T-helper 1 cell treated with Interleukin-12 subunit alpha and Interleukin-12 subunit beta and Interleukin-4 antibody, amounts not matched to agents 30 μg/mL and 1 μg/mL, for 36 hours (primary cell): Measurements from ENCODE around the gene EDDM3A.
"Not testable (repeated sequence)": the region's sequence is repeated elsewhere in the genome, so short reads cannot be mapped to it uniquely, and the experiment has no call there.

Experiments
- H3K27ac Mint-ChIP-seq: one replicate; pipeline ENCODE4 v1.8.0; 2021; ENCODE audit warnings: mild to moderate bottlenecking, mixed read lengths
- H3K27me3 Mint-ChIP-seq: one replicate; pipeline ENCODE4 v1.8.0; 2021; ENCODE audit warnings: low read depth, mixed read lengths
- H3K36me3 Mint-ChIP-seq: one replicate; pipeline ENCODE4 v1.8.0; 2021; ENCODE audit warnings: low read depth, mixed read lengths
- H3K4me1 Mint-ChIP-seq: one replicate; pipeline ENCODE4 v1.8.0; 2021; ENCODE audit warnings: low read depth, mixed read lengths
- H3K4me3 Mint-ChIP-seq: one replicate; pipeline ENCODE4 v1.8.0; 2021; ENCODE audit warnings: mild to moderate bottlenecking, moderate library complexity, mixed read lengths
- H3K9me3 Mint-ChIP-seq: one replicate; pipeline ENCODE4 v1.8.0; 2021; ENCODE audit warnings: mixed read lengths

The EDDM3A gene

GRCh38 chr14:20720741-20721140 is 24.9 kb upstream of the EDDM3A start:
- no peaks in the 10 kb centered on the region for H3K36me3 Mint-ChIP-seq
- H3K4me1 Mint-ChIP-seq, result no peaks in the 10 kb centered on the region
- H3K4me3 Mint-ChIP-seq, result no peak overlapping the region
- no peaks in the 10 kb centered on the region for H3K9me3 Mint-ChIP-seq
- peaks cover 33% of the 10 kb centered on the region for H3K27me3 Mint-ChIP-seq
- H3K27ac Mint-ChIP-seq, result no peak overlapping the region

- H3K27ac Mint-ChIP-seq, result no peak overlapping the region
- no peaks in the 10 kb centered on the region for H3K4me1 Mint-ChIP-seq
- H3K27me3 Mint-ChIP-seq, result peaks cover 41% of the 10 kb centered on the region
- no peaks in the 10 kb centered on the region for H3K36me3 Mint-ChIP-seq
- H3K4me3 Mint-ChIP-seq, result no peak overlapping the region
- no peaks in the 10 kb centered on the region for H3K9me3 Mint-ChIP-seq
Observed at GRCh38 chr14:20722016-20722415, 23.7 kb upstream of the EDDM3A start.

- H3K36me3 Mint-ChIP-seq, result no peaks in the 10 kb centered on the region
- H3K9me3 Mint-ChIP-seq, result no peaks in the 10 kb centered on the region
- H3K27ac Mint-ChIP-seq, result no peak overlapping the region
- no peak overlapping the region for H3K4me3 Mint-ChIP-seq
- peaks cover 48% of the 10 kb centered on the region for H3K27me3 Mint-ChIP-seq
- H3K4me1 Mint-ChIP-seq, result no peaks in the 10 kb centered on the region
Observed at GRCh38 chr14:20723488-20723887, 22.2 kb upstream of the EDDM3A start.

- not testable (repeated sequence) for H3K4me1 Mint-ChIP-seq, H3K9me3 Mint-ChIP-seq, H3K4me3 Mint-ChIP-seq, H3K27ac Mint-ChIP-seq, H3K36me3 Mint-ChIP-seq
- H3K27me3 Mint-ChIP-seq, result peaks cover 48% of the 10 kb centered on the region
Observed at GRCh38 chr14:20726121-20726520, 19.6 kb upstream of the EDDM3A start.

GRCh38 chr14:20726531-20726930 is 19.2 kb upstream of the EDDM3A start:
- Mint-ChIP-seq H3K4me1 (no peaks in the 10 kb centered on the region), H3K4me3 (no peak overlapping the region), H3K9me3 (no peaks in the 10 kb centered on the region), H3K36me3 (no peaks in the 10 kb centered on the region), H3K27me3 (peaks cover 45% of the 10 kb centered on the region), H3K27ac (no peak overlapping the region)

- Mint-ChIP-seq H3K9me3 (no peaks in the 10 kb centered on the region), H3K36me3 (no peaks in the 10 kb centered on the region), H3K27me3 (peaks cover 24% of the 10 kb centered on the region), H3K4me1 (no peaks in the 10 kb centered on the region), H3K4me3 (no peak overlapping the region), H3K27ac (no peak overlapping the region)
Observed at GRCh38 chr14:20730891-20731290, 14.8 kb upstream of the EDDM3A start.

GRCh38 chr14:20732477-20732876 is 13.2 kb upstream of the EDDM3A start:
- H3K9me3 Mint-ChIP-seq, result no peaks in the 10 kb centered on the region
- H3K4me1 Mint-ChIP-seq, result no peaks in the 10 kb centered on the region
- no peaks in the 10 kb centered on the region for H3K36me3 Mint-ChIP-seq
- H3K27me3 Mint-ChIP-seq, result peaks cover 15% of the 10 kb centered on the region
- H3K4me3 Mint-ChIP-seq, result no peak overlapping the region
- no peak overlapping the region for H3K27ac Mint-ChIP-seq

- no peaks in the 10 kb centered on the region for H3K9me3 Mint-ChIP-seq
- H3K36me3 Mint-ChIP-seq, result no peaks in the 10 kb centered on the region
- no peaks in the 10 kb centered on the region for H3K4me1 Mint-ChIP-seq
- H3K27me3 Mint-ChIP-seq, result peaks cover 12% of the 10 kb centered on the region
- H3K27ac Mint-ChIP-seq, result no peak overlapping the region
- no peak overlapping the region for H3K4me3 Mint-ChIP-seq
Observed at GRCh38 chr14:20732979-20733635, 12.6 kb upstream of the EDDM3A start.

- Mint-ChIP-seq H3K9me3 (no peaks in the 10 kb centered on the region), H3K27me3 (peaks cover 16% of the 10 kb centered on the region), H3K36me3 (no peaks in the 10 kb centered on the region), H3K4me3 (no peak overlapping the region), H3K4me1 (no peaks in the 10 kb centered on the region), H3K27ac (no peak overlapping the region)
Observed at GRCh38 chr14:20733684-20734429, 11.8 kb upstream of the EDDM3A start.

GRCh38 chr14:20734430-20734806 is 11.3 kb upstream of the EDDM3A start:
- no peaks in the 10 kb centered on the region for H3K9me3 Mint-ChIP-seq
- no peaks in the 10 kb centered on the region for H3K36me3 Mint-ChIP-seq
- H3K27me3 Mint-ChIP-seq, result peaks cover 16% of the 10 kb centered on the region
- no peaks in the 10 kb centered on the region for H3K4me1 Mint-ChIP-seq
- H3K4me3 Mint-ChIP-seq, result no peak overlapping the region
- no peak overlapping the region for H3K27ac Mint-ChIP-seq

GRCh38 chr14:20738292-20738691 is 7.4 kb upstream of the EDDM3A start:
- not testable (repeated sequence) for H3K27ac Mint-ChIP-seq, H3K4me3 Mint-ChIP-seq, H3K36me3 Mint-ChIP-seq, H3K9me3 Mint-ChIP-seq, H3K4me1 Mint-ChIP-seq
- peaks cover 16% of the 10 kb centered on the region for H3K27me3 Mint-ChIP-seq

- H3K4me1 Mint-ChIP-seq, result no peaks in the 10 kb centered on the region
- no peaks in the 10 kb centered on the region for H3K36me3 Mint-ChIP-seq
- H3K4me3 Mint-ChIP-seq, result no peak overlapping the region
- H3K27ac Mint-ChIP-seq, result no peak overlapping the region
- peaks cover 8% of the 10 kb centered on the region for H3K27me3 Mint-ChIP-seq
- no peaks in the 10 kb centered on the region for H3K9me3 Mint-ChIP-seq
Observed at GRCh38 chr14:20742132-20742531, 3.6 kb upstream of the EDDM3A start.

- Mint-ChIP-seq H3K4me3 (no peak overlapping the region), H3K4me1 (no peaks in the 10 kb centered on the region), H3K27me3 (peaks cover 2% of the 10 kb centered on the region), H3K9me3 (no peaks in the 10 kb centered on the region), H3K27ac (no peak overlapping the region), H3K36me3 (no peaks in the 10 kb centered on the region)
Observed at GRCh38 chr14:20743556-20743955, 2.1 kb upstream of the EDDM3A start.

- Mint-ChIP-seq H3K4me3 (no peak overlapping the region), H3K9me3 (peaks cover 5% of the 10 kb centered on the region), H3K36me3 (no peaks in the 10 kb centered on the region), H3K4me1 (no peaks in the 10 kb centered on the region), H3K27ac (no peak overlapping the region), H3K27me3 (peaks cover 4% of the 10 kb centered on the region)
Observed at GRCh38 chr14:20746566-20746965, 879 bp downstream of the EDDM3A start.

GRCh38 chr14:20748439-20748838 is 2.8 kb downstream of the EDDM3A start:
- Mint-ChIP-seq H3K36me3 (peaks cover 2% of the 10 kb centered on the region), H3K27me3 (peaks cover 7% of the 10 kb centered on the region), H3K4me1 (no peaks in the 10 kb centered on the region), H3K4me3 (no peak overlapping the region), H3K9me3 (peaks cover 21% of the 10 kb centered on the region), H3K27ac (no peak overlapping the region)
